ENCODE results near the gene DONSON. TPM values are rescaled to one million over a fixed set of nuclear protein-coding genes. Genes with fewer than 3 reads are reported as not detected.

The DONSON gene
- total RNA-seq, 6 experiments from 2014 or later: 14.7 to 32.0 (median 28.6) TPM

DNA sequence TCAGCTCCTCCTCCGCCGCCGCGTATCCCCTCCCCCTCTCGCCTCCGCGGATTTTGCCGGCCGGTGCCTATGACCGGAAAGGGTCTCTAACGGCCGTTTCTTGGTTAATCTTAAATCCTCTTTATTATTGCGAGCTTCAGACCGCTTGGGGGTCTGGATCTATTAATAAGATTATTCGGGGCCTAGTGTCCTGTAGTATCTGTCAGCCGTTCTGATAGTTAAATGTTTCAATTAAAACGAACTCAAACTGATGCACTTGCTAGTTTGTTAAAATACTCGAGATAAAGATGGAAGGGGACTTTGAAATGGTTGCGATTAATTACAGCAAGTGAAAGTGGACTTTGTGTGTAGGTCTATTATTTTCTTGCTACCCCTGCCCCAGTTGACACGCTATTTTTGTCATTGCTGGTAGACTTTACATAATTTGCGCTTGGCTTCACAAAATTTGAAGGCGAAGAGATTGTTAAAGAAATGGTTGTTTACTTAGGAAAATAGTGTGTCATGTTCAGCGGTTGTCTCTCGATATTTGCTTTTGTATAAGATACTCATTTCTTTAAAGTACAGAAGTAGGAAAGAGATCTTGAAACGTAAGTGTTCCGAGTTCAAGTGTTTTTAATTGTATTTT, 44.9 kb downstream of the DONSON start:
- DNase-seq: peak; percentile 20
- peak overlapping the region; percentile 98 for H3K4me3 Mint-ChIP-seq
- H3K27ac Mint-ChIP-seq: peak overlapping the region; percentile 100
- peaks cover 29% of the 10 kb centered on the region for H3K4me1 Mint-ChIP-seq (ENCODE audit: low read depth)
- TF ChIP-seq, protein P1, sequence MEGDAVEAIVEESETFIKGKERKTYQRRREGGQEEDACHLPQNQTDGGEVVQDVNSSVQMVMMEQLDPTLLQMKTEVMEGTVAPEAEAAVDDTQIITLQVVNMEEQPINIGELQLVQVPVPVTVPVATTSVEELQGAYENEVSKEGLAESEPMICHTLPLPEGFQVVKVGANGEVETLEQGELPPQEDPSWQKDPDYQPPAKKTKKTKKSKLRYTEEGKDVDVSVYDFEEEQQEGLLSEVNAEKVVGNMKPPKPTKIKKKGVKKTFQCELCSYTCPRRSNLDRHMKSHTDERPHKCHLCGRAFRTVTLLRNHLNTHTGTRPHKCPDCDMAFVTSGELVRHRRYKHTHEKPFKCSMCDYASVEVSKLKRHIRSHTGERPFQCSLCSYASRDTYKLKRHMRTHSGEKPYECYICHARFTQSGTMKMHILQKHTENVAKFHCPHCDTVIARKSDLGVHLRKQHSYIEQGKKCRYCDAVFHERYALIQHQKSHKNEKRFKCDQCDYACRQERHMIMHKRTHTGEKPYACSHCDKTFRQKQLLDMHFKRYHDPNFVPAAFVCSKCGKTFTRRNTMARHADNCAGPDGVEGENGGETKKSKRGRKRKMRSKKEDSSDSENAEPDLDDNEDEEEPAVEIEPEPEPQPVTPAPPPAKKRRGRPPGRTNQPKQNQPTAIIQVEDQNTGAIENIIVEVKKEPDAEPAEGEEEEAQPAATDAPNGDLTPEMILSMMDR (IDR thresholded peaks at IDR 0.05): no peak
- peaks cover 1% of the 10 kb centered on the region; the same call in 1 of the 2 replicates for H3K27me3 Mint-ChIP-seq (ENCODE audit: insufficient read depth)
- no peaks in the 10 kb centered on the region for H3K9me3 Mint-ChIP-seq
- H3K36me3 Mint-ChIP-seq (ENCODE audit: low read depth): peaks cover 34% of the 10 kb centered on the region

GRCh38 chr21:33542640-33543504, 45.6 kb downstream of the DONSON start, which contains the start of gene SON:
Gene SON, plus strand, starts transcription at chr21:33543038. Its CDS starts 55 bp downstream, at chr21:33543093.
- peaks cover 1% of the 10 kb centered on the region; the same call in 1 of the 2 replicates for H3K27me3 Mint-ChIP-seq (ENCODE audit: insufficient read depth)
- peaks cover 33% of the 10 kb centered on the region for H3K36me3 Mint-ChIP-seq (ENCODE audit: low read depth)
- H3K27ac Mint-ChIP-seq: peak within 1 kb of the TSS; percentile 100
- TF ChIP-seq, protein P1 (IDR thresholded peaks at IDR 0.05): no peak
- peak; percentile 99 for DNase-seq
- H3K4me1 Mint-ChIP-seq (ENCODE audit: low read depth): peaks cover 29% of the 10 kb centered on the region
- peak within 1 kb of the TSS; percentile 98 for H3K4me3 Mint-ChIP-seq
- no peaks in the 10 kb centered on the region for H3K9me3 Mint-ChIP-seq

DNA sequence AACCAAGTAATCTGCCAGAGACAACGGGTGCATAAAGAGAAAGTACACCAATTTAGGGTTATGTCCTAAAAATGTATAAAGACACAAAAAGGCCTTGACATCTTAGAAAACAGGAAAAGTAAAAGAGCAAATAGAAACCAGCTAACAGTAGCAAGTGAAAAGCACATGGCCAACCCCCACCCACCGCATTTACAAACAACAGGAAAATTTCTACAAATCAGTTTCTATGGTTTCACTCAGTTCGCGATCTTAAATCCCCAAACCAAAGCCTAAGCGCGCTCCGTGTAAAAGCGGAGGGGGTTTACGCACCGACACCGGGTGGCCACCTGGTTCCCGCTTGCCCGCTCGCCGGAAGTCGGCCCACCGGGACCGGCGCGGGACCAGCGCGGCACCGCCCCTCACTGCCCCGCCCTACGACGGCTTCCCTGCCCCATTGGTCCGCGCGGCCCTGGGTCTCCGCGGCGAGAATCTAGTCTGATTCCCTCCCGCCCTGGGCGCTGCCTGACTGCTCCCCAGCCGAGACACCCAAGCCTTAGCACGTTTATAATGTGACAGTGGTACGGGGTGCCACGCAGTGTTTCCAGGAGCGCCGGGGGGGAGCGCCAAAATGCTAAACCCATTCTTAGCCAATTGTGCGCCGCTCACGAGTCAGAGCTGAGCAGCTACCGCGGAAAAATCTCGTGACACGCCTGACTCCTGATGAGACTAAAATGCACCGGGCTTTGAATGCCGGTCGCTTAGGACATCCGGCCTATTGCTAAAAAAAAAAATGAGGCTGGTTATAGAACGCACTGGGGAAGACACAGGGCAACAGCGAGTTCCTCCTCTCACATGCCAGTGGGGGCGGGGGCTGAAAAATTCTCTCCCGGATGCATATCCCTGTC, 46.5 kb downstream of the DONSON start, which contains the start of gene GART:
Gene GART (minus strand): TSS at position 362 of the 884 bp plus-strand sequence. CDS start 2,802 bp downstream, outside the sequence.
- Mint-ChIP-seq H3K9me3 (no peaks in the 10 kb centered on the region), H3K36me3 (ENCODE audit: low read depth) (peaks cover 41% of the 10 kb centered on the region), H3K27me3 (ENCODE audit: insufficient read depth) (peaks cover 1% of the 10 kb centered on the region; the same call in 1 of the 2 replicates), H3K4me3 (peak within 1 kb of the TSS; percentile 98), H3K4me1 (ENCODE audit: low read depth) (peaks cover 29% of the 10 kb centered on the region), H3K27ac (peak within 1 kb of the TSS; percentile 100)
- DNase-seq: peak; percentile 63
- TF ChIP-seq, protein P1 (IDR thresholded peaks at IDR 0.05): no peak

GRCh38 chr21:33541105-33541711, 47.3 kb downstream of the DONSON start:
- H3K36me3 Mint-ChIP-seq (ENCODE audit: low read depth): peaks cover 44% of the 10 kb centered on the region
- H3K4me3 Mint-ChIP-seq: peak overlapping the region; percentile 98
- TF ChIP-seq, protein P1 (IDR thresholded peaks at IDR 0.05): no peak
- peaks cover 1% of the 10 kb centered on the region; the same call in 1 of the 2 replicates for H3K27me3 Mint-ChIP-seq (ENCODE audit: insufficient read depth)
- H3K4me1 Mint-ChIP-seq (ENCODE audit: low read depth): peaks cover 28% of the 10 kb centered on the region
- no peaks in the 10 kb centered on the region for H3K9me3 Mint-ChIP-seq
- H3K27ac Mint-ChIP-seq: peak overlapping the region; percentile 100
- DNase-seq: no peak

Data from HFFc6 (cell line).